Activated naive CD4-positive, alpha-beta T cell treated with Interleukin-2 at 50 U/mL for 16 hours (primary cell): Measurements from ENCODE around the gene UVSSA.

Experiments used
- DNase-seq: peaks from one replicate; pipeline ENCODE4 v3.0.0-alpha.2; 2020

The UVSSA gene

DNA sequence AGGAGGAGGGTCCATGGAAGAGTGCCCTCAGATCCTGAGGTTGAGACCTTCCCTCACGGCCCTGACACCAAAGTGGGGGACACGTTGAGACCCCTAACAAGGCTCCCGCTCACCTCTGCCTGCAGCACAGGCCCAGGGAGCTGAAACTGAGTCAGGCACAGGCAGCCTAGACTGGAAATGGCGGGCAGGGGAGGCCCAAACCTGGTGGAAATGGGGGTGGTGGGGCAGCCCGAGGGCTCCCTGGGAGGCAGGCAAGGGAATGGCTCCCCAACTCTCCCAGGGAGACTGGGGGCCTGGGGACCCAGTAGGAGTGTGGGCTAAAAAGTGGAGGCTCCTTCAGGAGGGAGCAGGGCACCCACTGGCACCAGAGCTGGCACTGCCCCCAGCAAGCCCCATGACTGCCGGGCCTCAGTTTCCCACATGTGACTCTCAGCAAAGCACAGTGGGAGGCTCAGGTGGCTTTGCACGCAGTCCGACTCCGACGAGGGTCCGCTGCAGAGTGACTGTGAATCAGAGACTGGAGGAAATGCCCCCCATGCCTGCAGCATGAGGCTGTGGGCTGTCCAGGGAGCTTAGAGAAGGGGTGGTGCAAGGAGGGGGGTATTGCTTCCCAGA lies 53.3 kb downstream of the UVSSA start:
- DNase-seq = no peak

DNA sequence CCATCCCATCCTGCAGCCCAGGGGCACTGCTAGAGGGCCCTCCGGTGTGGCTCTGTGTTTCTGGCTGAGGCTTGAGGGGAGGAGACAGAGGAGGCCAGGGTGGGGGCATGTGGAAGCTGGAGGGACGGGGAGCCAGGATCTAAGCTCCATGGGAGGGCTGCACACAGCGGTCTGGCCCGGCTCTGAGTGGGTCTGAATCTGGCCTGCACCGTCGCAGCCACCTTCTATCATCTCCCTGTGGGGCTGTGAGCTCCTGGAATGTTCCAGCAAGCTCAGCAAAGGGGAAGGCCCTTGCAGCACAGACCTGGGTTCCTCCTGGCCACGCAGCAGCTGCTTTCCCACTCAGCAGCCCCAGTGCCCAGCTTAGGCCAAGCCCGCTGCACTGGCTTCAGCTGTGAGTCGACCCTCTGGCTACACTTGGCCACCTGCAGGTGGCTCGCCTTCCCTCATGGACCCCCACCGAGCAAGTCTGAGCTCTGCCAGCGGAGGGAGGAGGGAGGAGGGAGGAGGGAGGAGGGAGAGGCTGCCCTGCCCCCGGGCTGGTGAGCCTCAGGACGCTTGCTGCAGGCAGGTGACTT lies 53.9 kb downstream of the UVSSA start:
- no peak for DNase-seq

DNA sequence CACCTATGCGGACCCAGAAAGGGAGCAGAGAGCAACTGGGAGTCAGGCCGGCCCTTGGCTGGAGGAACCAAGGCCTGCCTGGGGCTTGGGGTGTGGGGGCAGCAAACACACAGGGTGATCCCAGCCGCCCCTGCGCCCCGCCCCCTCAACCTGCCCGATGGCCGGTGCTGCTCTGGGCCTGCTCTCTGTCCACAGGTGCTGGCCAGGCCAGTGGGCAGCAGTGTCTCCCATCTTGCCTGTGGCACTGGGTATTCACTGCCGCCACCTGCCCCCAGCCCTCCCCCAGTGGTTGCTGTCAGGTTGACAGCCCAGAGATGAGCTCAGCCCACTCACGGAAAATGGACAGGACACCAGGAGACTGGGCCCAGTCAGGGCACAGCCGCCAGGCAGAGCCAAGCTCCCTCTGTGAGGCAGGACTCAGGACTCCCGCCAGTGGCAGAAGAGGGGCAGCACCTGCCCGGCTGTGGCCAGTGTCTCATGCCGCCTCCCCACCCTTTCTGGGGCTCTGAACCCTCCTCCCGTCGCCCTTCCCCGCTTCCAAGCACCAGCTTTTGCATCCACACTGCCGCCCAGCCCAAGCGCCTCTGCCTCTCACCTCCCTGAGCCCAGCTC lies 54.5 kb downstream of the UVSSA start:
- peak; percentile 1 for DNase-seq

DNA sequence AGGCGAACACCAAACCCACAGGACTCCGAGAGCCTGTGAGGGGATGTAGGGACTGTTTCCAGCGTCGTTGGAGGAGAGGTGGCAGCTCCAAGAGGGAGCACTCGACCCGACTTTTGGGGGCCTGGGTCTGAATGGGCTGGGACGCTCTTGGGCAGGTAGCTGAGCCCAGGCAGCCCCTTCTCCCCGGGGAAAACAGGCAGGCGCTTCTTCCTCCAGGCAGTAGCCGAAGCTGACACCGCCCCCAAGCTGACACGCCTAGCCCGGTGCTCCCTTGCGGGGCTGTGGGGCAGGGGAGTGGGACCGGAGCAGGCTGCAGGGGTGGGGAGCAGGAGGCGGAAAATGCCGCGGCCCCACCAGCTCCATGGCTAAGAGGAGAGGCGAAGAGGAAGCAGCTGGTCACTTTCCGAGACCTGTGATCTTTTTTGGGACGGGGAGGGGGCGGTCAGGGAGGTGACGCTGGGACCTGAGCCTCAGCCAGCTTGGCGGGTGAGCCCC lies 55.1 kb downstream of the UVSSA start:
- DNase-seq = peak; percentile 1

DNA sequence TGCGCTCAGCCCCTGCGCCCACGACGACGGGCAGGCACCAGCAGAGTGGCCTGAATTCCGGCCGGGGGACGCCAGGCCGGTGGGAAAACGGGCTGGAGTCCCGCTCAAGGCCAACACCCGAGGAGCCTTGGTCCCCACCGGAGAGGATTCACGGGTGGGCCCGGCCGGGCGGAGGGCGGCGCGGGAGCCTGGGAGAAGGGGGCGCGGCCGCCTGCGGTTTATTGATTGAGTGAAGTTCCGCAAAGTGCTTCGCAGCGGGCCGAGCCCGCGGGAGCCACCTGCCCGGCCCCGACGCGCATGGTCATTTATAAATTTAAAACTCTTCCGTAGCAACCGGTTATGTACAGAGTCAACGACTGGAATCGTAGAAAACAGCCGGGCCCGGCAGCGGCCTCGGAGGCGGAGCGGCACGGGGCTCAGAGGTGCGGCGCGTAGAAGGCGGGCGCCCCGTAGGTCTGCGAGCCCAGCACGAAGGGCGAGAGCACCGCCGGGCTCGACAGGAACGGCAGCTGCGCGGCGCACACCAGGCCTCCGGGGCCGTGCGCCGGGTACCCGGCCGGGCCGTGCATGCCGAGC lies 55.6 kb downstream of the UVSSA start:
- peak; percentile 2 for DNase-seq

DNA sequence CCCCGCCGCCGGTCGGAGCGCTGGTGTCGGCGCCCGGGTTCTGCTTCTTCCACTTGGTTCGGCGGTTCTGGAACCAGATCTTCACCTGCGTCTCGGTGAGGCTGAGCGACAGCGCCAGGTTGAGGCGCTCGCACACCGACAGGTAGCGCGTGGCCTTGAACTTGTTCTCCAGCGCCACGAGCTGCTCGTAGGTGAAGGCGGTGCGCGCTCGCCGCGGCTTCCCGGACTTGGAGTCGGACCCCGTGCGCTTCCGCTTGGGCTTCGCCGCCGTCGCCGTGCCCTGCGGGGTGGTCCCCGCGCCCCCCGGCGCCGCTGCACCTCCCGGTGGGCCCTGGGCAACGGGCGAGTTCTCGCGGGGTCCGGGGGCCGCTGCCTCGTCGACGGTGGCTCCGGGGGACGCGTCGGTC lies 56.2 kb downstream of the UVSSA start:
- peak; percentile 0 for DNase-seq

DNA sequence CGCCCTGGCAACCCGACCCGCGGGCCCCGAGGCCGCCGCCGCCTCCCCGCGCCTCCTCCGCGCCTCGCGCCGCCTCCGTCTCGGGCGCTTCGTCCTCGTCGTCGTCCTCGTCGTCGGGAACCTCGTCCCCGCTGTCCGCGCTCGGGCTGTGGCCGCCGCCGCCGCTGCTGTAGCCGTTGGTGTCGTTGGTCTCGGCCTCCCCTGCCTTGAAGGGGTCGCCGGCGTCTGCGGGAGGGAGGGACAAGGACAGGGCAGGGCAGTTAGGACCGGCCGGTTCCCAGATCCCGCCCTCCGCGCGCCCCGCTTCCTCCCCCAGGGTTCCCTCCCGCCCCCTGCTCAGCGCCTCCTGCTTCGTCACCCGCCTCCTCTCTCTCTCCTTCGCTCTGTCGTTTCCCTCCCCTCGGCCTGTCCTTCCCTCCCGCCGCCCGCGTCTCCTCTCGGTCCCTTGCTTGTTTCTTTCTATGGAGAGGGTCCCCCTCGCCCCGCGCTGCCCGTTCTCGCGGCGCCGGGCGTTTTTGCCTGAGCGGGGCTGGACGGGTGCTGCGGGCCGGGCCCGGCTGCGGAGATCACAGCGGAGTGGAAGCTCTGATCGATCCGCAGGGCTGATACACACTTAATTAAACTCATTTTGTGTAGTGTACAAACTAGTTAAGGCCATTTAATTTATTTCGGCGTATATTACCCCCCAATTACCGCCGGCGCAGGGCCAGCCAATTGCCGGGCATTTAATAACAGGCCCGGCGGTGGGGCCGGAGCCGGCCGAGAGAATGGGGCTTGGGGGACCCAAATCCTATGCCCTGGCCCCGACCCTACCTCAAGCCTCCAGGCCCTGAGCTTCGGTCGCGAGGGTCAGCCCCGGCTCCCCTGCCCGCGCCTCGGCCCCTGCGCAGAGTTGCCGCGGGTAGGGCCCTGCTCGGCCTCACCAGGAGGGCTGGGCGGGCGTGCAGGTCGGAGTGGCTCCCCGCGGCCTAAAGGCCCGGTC lies 56.9 kb downstream of the UVSSA start:
- no peak for DNase-seq

DNA sequence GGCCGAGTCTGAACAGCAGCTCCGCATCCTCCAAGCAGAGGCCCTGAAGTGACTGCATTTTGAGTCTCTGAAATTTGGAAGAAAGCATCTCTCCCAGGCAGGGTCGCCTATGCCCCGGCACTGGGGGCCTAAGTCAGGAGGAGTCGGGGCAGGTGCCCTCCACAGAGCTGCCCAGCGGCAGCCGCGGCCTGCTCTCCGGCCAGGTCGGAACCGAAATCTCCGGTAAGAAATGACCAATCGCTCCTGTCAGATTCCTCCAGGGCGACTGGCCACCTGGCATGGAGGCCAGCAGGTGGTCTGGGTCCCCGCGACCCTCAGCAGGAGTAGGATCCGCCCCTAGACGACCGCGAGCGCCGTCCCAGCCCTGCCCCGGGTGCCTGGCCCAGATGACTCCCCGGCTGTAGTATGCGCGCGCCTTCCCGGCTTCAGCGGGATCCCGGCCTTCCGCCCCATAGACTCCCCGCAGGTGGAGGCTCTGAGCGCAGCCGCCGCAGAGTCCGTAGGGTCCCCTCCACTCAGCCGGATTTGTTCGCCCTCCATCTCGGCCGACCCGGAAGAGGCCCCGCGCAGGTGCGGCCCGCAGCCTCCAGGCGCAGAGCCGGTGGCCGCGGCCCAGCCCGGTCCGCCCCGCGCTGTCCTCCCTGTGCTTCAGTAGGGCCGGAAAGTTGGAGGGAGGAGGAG lies 57.7 kb downstream of the UVSSA start:
- no peak for DNase-seq

DNA sequence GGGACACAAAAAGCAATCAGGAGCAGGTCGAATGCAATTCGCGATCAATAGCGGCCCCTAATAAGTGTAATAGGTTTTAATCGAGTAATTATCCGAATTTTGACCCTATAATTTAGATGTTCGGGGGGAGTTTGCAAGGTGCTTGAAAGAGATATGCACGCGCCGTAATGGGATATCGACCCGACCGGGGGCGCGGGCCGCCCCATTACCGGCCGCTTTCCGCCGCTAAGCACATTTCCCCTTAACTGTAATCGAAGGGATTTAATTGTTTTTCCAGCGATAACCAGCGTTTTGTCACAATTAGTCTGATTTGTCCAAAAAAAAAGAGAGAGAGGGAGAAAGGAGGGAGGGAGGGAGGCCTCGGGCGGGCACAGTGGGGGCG lies 58.2 kb downstream of the UVSSA start:
- no peak for DNase-seq

DNA sequence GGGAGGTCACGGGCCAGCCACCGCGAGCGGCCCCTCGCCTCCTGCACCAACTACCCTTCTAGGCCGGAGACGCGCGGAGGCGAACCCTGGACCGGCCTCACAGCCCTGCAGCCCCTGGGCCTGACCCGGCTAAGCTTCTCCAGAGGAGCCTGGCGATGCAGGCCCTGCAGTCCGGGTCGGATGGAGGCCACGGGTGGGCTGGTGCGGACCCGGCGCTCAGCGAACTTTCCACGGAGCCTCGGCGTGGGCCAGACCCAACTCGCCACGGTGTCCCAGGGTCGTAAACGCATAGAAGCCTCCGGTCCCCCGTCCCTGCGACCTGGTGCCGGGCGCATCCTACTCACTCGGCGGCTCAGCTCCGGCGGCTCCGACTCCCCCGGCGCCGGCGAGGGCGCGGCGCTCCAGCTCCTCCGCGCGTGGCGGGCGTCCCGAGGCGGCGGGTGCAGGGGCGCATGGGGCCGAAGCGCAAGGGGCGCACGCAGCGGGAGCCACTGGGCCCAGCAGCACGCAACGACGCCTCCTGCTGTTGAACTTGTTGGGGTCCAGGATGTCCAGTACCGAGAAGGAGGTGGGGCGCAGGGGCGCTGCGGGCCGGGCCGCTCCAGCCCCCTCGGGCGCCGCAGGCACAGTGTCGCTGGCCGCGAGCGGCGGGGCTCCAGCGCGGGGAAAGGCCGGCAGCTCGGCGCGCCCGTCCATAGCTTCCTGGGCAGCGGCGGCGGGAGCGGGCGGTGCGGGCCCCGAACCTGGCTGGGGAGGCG lies 58.8 kb downstream of the UVSSA start:
- DNase-seq = no peak

DNA sequence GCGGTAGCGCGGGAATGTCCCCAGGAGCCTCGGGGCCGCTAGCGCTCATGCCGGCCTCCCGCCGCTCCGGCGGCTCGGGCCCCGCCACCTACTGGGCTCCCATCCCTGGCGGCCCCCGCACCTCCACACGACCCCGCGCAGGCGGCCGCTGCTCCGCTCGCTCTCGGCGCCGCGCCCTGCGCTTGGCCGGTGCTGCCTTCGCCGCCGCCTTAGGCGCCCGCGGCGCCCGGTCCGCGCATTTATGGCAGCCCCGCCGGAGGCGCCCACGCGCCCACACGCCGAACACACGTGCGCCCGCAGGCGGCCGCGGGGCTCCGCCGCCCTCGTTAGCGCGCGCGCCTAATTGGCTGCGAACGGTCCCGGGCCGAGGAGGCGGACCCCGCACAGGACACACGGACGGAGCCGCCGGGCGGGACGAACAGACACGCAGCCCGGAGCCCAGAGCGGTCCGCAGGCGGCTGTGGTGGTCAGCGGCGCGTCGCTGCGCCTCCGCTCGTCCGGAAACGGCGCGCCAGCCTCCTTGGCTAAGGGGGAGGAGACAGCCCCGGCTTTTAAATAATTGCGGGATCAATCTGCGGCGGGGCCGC lies 59.5 kb downstream of the UVSSA start, which contains the start of gene NKX1-1:
TSS of gene NKX1-1 (minus strand) at position 49 of the 587 bp plus-strand sequence. CDS start at position 49, 0 bp downstream.
- DNase-seq = no peak

DNA sequence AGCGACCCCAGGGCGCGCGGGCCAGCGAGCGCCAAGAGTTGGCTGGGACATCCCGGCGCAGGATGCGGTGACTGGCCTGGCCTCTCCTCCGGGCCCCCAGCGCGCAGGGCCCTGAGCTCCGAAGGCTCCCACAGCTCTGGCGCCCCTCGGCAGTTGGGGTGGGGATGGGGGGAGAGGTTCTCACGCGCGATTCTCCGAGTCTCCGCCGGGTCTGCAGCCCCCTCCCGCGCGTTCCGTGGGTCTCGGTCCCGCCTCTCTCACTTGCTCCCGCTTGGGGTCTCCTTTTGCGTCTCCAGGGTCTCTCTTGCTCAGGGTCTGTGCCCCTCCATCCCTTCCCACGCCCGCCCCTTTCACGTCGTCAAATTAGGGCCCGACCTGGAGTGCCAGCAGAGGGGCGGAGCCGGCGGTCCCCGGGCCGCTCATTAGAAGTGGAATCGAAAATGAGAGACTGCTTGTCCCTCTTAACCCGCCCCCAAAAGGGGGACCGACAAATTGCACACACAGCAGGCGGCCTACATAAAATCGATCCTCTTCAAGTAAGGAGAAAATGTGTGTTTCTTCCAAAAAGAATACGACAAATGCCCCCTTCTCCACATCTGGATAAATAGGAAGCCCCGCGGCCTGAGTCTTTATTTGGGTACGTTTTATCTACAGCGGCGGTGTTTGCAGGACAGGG lies 60.1 kb downstream of the UVSSA start:
- no peak for DNase-seq

DNA sequence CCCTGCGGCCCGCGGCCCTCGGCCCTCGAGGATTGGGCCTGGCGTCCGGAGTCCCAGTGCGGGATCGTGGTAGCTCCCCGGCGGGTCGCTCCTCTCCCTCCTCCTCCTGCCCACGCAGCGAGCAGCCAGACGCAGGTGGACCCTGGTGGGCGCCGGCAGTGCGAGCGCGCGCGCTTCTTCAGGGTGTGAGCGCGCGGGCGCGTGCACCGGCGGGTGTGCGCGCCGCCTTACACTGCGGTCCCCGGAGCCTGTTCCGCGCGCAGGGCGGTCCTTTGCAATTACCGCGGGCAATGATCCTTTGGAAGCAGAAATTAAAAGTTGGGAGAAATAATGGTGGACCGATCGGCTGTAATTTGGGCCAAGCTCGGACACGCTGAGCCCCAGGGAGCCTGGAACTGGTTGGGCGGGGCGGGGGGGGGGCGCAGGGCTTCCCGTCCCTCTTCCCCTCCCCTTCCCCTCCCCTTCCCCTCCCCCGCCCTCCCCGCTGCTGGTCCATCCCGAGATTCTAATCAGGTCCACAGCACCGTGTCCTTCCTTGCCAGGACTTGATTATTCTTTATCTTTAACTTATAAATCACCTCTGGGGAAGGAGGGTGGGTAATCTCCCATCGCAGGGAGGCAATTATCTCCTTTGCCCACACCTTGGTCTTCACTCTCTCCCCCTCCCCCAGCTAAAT lies 60.8 kb downstream of the UVSSA start:
- DNase-seq = no peak

DNA sequence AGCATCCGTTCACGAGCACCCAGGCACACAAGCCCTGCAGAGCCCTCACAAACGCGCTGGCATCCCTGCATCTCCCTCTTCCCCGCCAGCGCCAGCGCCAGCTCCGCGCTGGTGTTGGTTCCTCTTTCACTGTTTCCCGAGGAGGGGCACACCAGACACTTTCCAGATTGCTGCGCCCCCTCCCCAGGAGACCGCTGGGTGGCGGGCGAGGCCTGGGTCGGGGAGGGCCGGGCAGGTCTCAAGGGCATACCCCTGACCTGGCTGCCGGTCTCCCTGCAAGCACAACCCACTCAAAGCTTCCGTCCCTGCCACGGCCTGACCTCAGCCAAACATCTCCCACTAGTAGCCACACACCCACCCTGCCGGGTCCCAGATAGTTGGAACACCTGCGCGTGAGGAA lies 61.4 kb downstream of the UVSSA start:
- no peak for DNase-seq

DNA sequence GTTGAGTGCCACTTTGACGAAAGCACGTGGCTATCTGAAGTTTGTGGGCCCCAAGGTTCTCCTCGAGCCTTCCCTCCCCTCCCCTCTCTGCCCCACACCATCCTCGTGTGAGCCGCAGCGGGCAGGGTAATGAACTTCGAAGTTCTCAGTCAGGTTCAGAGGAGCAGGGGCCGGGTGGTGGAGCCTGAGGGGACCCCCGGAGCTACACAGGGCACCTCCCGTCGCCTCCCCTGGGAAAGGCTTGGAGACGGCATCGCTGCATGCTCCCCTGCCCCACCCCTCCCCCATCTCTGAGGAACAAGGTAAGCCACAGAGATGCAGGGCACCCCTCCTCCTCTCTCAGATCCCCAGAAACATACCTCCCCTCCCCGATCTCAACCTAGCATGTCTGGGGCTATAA lies 62.1 kb downstream of the UVSSA start:
- no peak for DNase-seq

DNA sequence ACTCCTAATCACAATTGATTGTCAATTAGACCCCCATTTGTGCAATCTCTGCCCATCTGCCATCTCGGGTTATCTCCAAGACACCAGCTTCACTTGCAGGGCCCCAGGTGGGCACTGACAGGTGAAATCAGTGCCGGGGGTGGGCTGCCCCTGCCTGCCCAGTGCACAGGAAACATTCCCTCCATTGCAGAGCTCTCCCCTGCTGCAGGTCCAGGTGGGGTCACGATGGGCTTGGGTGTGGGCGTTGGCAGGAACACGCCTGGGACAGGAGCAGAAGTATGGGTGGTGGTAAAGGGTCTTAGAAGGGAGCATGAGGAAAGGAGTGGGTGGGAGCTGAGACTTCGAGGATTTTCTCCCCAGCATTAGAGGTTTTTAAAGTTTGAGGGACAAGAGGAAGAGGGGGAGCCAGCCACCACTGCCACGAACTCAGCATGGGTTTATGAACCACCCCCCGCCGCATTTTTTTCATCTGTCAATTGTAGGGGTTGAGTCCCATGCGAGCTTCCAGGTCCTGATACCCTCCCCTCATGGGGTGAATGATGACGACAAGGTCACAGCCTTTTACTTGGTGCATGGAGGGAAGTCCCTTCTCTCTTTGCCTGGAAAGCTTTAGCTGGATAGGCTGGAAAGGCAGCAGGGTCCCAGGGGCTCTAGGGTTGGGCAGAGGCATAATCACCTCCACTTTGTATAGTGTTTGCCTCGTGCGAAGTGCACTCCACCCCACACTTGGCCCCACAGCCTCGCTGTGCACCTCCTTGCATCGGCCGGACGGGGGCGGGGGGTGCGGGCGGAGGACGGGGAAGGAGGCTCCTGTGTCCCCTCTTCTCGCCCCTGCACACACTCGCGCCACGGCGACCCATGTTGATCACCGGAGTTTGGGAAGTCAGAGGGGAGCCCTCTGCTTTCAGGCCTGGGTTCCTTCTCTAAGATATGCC lies 62.8 kb downstream of the UVSSA start:
- DNase-seq = no peak

DNA sequence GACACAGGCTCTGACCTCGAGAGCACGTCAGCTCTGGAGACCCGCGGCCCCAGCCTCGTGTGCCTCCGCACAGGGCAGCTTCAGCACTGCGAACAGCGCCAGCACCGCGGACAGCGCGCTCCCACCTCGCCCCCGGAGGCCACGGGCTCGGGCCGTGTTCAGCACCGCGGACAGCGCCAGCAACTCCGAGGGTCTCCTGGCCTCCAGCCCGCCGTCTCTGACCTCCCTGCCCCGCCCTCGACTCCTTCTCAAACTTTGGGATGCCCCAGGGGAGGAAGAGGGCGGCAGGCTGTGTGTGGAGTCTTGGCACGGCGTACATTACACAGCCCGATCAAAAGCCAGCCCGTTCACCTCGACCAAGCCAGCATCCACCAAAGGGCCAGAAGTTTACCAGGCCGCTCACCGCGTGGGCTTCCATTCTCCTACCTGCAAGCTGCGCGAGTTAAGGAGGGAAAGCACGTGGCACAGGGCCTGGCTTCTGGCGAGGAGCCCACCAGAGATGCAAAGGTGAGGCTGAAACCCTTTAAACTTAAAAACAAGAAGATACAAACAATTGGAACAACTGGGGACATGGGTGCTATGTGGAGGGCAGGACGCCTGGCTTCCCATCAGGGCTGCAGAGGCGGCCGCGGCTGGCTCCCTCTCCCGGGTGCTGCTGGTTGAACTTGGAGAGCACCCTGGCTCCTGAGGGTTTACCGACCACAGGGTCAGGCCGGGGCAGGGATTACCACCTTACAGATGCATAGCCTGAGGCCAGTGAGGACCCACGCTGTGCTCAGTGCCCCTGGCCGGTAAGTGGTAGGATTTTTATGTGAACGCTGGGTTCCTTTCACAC lies 63.7 kb downstream of the UVSSA start:
- peak; percentile 37 for DNase-seq
